C4-2B (cell line): ENCODE measurements around the gene ATXN7L1.

ENCODE experiments used
- ZFX ChIP-seq: fragments of 450-650 bp; IDR thresholded peaks from 2 replicates; pipeline ENCODE4 v1.6.1; 2017
- TF ChIP-seq, protein P1 (sequence below): fragments of 450-650 bp; conservative IDR thresholded peaks from 2 replicates; pipeline ENCODE4 v1.5.1; 2017; ENCODE audit warnings: mild to moderate bottlenecking

DNA sequence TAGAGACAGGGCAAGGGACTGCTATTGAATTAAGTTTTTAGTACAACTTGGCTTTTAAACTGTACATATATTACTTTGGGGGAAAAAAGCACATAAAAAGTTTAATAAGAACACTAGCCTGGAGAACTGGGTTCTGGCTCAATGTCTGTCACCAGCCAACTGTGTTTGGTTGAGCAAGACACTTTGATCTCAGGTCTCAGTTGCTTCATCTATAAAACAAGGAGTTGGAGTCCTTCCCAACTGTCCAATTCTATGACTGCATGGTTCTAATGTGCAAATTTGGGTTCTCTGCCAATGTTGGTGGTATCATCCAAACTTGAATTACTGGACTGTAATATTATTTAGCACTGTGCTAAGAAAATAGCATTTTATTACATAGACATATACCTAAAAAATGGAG is 50.3 kb downstream of the ATXN7L1 start:
- TF ChIP-seq, protein P1, sequence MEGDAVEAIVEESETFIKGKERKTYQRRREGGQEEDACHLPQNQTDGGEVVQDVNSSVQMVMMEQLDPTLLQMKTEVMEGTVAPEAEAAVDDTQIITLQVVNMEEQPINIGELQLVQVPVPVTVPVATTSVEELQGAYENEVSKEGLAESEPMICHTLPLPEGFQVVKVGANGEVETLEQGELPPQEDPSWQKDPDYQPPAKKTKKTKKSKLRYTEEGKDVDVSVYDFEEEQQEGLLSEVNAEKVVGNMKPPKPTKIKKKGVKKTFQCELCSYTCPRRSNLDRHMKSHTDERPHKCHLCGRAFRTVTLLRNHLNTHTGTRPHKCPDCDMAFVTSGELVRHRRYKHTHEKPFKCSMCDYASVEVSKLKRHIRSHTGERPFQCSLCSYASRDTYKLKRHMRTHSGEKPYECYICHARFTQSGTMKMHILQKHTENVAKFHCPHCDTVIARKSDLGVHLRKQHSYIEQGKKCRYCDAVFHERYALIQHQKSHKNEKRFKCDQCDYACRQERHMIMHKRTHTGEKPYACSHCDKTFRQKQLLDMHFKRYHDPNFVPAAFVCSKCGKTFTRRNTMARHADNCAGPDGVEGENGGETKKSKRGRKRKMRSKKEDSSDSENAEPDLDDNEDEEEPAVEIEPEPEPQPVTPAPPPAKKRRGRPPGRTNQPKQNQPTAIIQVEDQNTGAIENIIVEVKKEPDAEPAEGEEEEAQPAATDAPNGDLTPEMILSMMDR = no peak
- TF ChIP-seq ZFX = no peak
